Upper lobe of left lung (tissue), 6 donors: ENCODE results near the gene WASF2. TPM values are rescaled to one million over a fixed set of nuclear protein-coding genes. Genes with fewer than 3 reads are reported as not detected.
"Not testable (repeated sequence)": the region's sequence is repeated elsewhere in the genome, so short reads cannot be mapped to it uniquely, and the experiment has no call there.

ENCODE experiments used
- ATAC-seq, 2 donors: fragments of 200-7000 bp; cut with Tn5 transposase; one replicate each; pipeline ENCODE4 v1.9.1; 2022; ENCODE audit warnings: mild to moderate bottlenecking in 2 of 2, moderate library complexity in 2 of 2; ENCODE audit not compliant: low FRiP score in 2 of 2
- DNase-seq, 2 donors: peaks; one replicate each; pipeline ENCODE4 v3.0.0-alpha.2; 2019 to 2020
- H3K27ac ChIP-seq, 4 donors: fragments of 200-600 bp; sonication (generic); one replicate each; pipeline ENCODE4 v1.5.1; 2016 to 2019
- H3K27me3 ChIP-seq, 4 donors: fragments of 200-600 bp; sonication (generic); one replicate each; pipeline ENCODE4 v1.5.1; 2017 to 2019
- H3K36me3 ChIP-seq, 4 donors: fragments of 200-600 bp; sonication (generic); one replicate each; pipeline ENCODE4 v1.5.1; 2016 to 2019
- H3K4me1 ChIP-seq, 4 donors: fragments of 200-600 bp; sonication (generic); one replicate each; pipeline ENCODE4 v1.5.1; 2018 to 2019
- H3K4me3 ChIP-seq, 4 donors: fragments of 200-600 bp; sonication (generic); one replicate each; pipeline ENCODE4 v1.5.1; 2017 to 2019; ENCODE audit warnings: mild to moderate bottlenecking in 2 of 4, moderate library complexity in 1 of 4
- H3K9me3 ChIP-seq, 4 donors: fragments of 200-600 bp; sonication (generic); one replicate each; pipeline ENCODE4 v1.5.1; 2018 to 2019
- CTCF ChIP-seq, 6 experiments: fragments of 450-650 bp in 4 of 6; fragments of 200-600 bp in 2 of 6; sonication (generic) in 2 of 6; IDR thresholded peaks; one replicate each; pipeline ENCODE4 v1.5.1; 2016 to 2019; ENCODE audit warnings: antibody characterized with exemption in 6 of 6
- EP300 ChIP-seq, 4 donors: sonication (generic); formaldehyde crosslinking; IDR thresholded peaks; one replicate each; pipeline ENCODE4 v1.5.1; 2017; ENCODE audit warnings: antibody characterized with exemption in 4 of 4, control low read depth in 2 of 4
- POLR2A ChIP-seq, 4 donors: fragments of 450-650 bp; IDR thresholded peaks; one replicate each; pipeline ENCODE4 v1.5.1; 2016 to 2017; ENCODE audit warnings: antibody characterized with exemption in 4 of 4, mild to moderate bottlenecking in 2 of 4
- POLR2AphosphoS5 ChIP-seq, 2 donors: sonication (generic); formaldehyde crosslinking; IDR thresholded peaks; one replicate each; pipeline ENCODE4 v1.5.1; 2017; ENCODE audit warnings: antibody characterized with exemption in 2 of 2
- WGBS, 2 donors: methylation state at CpG; one replicate each; pipeline ENCODE4 v1.1.5; 2017 to 2018; 5-methylcytosine and 5-hydroxymethylcytosine counted together
- total RNA-seq, 6 donors: library from RNA; depleted of rRNA in 4 of 6; stranded (reverse); fragments of >200 nt in 4 of 6; gene quantifications; one replicate each; pipeline versions ENCODE4 v1.1.0 to v1.2.1, GENCODE V29; 2016 to 2021
- donor health status: DM: no; HTN: no; CAD: no; lungs with moderate emphysema.
- donor health status: DM: no; HTN: yes; CAD: no; lungs with severe emphysema.

The WASF2 gene
- total RNA-seq, 6 donors from 2014 or later = 53.4 to 158 (median 62.2) TPM

GRCh38 chr1:27475720-27476119, 14.2 kb downstream of the WASF2 start:
- ATAC-seq = no peak
- H3K36me3 ChIP-seq = no peaks in the 10 kb centered on the region
- no peak overlapping the region for H3K4me3 ChIP-seq
- H3K4me1 ChIP-seq = peaks cover 43 to 58% (median 51%) of the 10 kb centered on the region in 4 donors
- WGBS, 2 donors = 77 to 90% methylated on average over 4 of the region's 4 CpGs
- H3K27me3 ChIP-seq = no peaks in the 10 kb centered on the region
- peak overlapping the region in 1 of 4 donors; percentile 46 for H3K27ac ChIP-seq
- TF ChIP-seq CTCF (IDR thresholded peaks at IDR 0.05) (no peak), EP300 (IDR thresholded peaks at IDR 0.05) (no peak), POLR2A (IDR thresholded peaks at IDR 0.05) (no peak), POLR2AphosphoS5 (IDR thresholded peaks at IDR 0.05) (no peak)
- DNase-seq = no peak
- no peaks in the 10 kb centered on the region for H3K9me3 ChIP-seq

GRCh38 chr1:27473755-27474154, 16.2 kb downstream of the WASF2 start:
- ATAC-seq (peak in 1 of 2 donors; percentile 28), DNase-seq (no peak)
- Histone ChIP-seq H3K27ac (peak overlapping the region in 1 of 4 donors; percentile 6), H3K4me3 (no peak overlapping the region), H3K9me3 (no peaks in the 10 kb centered on the region), H3K36me3 (no peaks in the 10 kb centered on the region), H3K27me3 (no peaks in the 10 kb centered on the region), H3K4me1 (peaks cover 48 to 75% (median 51%) of the 10 kb centered on the region in 4 donors)
- WGBS, 2 donors = 34 to 37% methylated on average over 7 of the region's 7 CpGs
- TF ChIP-seq POLR2A (IDR thresholded peaks at IDR 0.05) (no peak), POLR2AphosphoS5 (IDR thresholded peaks at IDR 0.05) (no peak), CTCF (IDR thresholded peaks at IDR 0.05) (no peak), EP300 (IDR thresholded peaks at IDR 0.05) (no peak)

GRCh38 chr1:27472098-27472497, 17.9 kb downstream of the WASF2 start:
- ATAC-seq, H3K9me3 ChIP-seq, DNase-seq, H3K27me3 ChIP-seq, H3K4me3 ChIP-seq, H3K36me3 ChIP-seq: not testable (repeated sequence)
- Histone ChIP-seq H3K27ac (peak overlapping the region in 1 of 4 donors; percentile 4), H3K4me1 (peaks cover 52 to 91% (median 63%) of the 10 kb centered on the region in 4 donors)
- 76 to 97% methylated on average over 7 of the region's 7 CpGs for whole genome bisulfite sequencing, 2 donors

GRCh38 chr1:27471477-27471876, 18.5 kb downstream of the WASF2 start:
- Histone ChIP-seq H3K27ac (peak overlapping the region in 1 of 4 donors; percentile 4), H3K4me1 (peaks cover 49 to 95% (median 60%) of the 10 kb centered on the region in 4 donors), H3K4me3 (no peak overlapping the region), H3K36me3 (peaks cover 0 to under 1% (median 0%) of the 10 kb centered on the region in 4 donors), H3K27me3 (no peaks in the 10 kb centered on the region), H3K9me3 (no peaks in the 10 kb centered on the region)
- TF ChIP-seq CTCF (IDR thresholded peaks at IDR 0.05) (no peak), POLR2AphosphoS5 (IDR thresholded peaks at IDR 0.05) (no peak), POLR2A (IDR thresholded peaks at IDR 0.05) (no peak), EP300 (IDR thresholded peaks at IDR 0.05) (no peak)
- DNase-seq (no peak), ATAC-seq (no peak)
- WGBS, 2 donors = 88 to 95% methylated on average over 3 of the region's 3 CpGs

GRCh38 chr1:27469334-27469733, 20.6 kb downstream of the WASF2 start:
- no peak overlapping the region for H3K27ac ChIP-seq
- H3K9me3 ChIP-seq = no peaks in the 10 kb centered on the region
- WGBS, 2 donors = 64 to 76% methylated on average over 6 of the region's 6 CpGs
- H3K4me1 ChIP-seq = peaks cover 39 to 85% (median 42%) of the 10 kb centered on the region in 4 donors
- no peak for ATAC-seq
- H3K4me3 ChIP-seq = no peak overlapping the region
- TF ChIP-seq POLR2AphosphoS5 (IDR thresholded peaks at IDR 0.05) (no peak), EP300 (IDR thresholded peaks at IDR 0.05) (no peak), POLR2A (IDR thresholded peaks at IDR 0.05) (no peak), CTCF (IDR thresholded peaks at IDR 0.05) (no peak)
- no peaks in the 10 kb centered on the region for H3K27me3 ChIP-seq
- no peak for DNase-seq
- peaks cover 0 to 4% (median 0%) of the 10 kb centered on the region in 4 donors for H3K36me3 ChIP-seq

- not testable (repeated sequence) for H3K27me3 ChIP-seq, H3K36me3 ChIP-seq, DNase-seq, H3K9me3 ChIP-seq, ATAC-seq, H3K4me3 ChIP-seq, H3K27ac ChIP-seq
- peaks cover 30 to 81% (median 36%) of the 10 kb centered on the region in 4 donors for H3K4me1 ChIP-seq
- 77 to 87% methylated on average over 15 of the region's 15 CpGs for WGBS, 2 donors
These were observed 21.6 kb downstream of the WASF2 start for GRCh38 chr1:27468378-27468777.
